OCI-LY3 (cell line): ENCODE measurements around the gene TSC22D3.

ENCODE experiments used
- H2AFZ ChIP-seq: fragments of 200-600, 300-600 bp; shearing (Covaris generic); 2 replicates; pipeline ENCODE4 v1.6.0; 2014; ENCODE audit warnings: antibody characterized with exemption, low read depth, low read length
- H3K27ac ChIP-seq: fragments of 200-600, 300-600 bp; sonication (generic); 2 replicates; pipeline ENCODE4 v1.5.1; 2014; ENCODE audit warnings: mild to moderate bottlenecking, low read length, moderate library complexity, mixed read lengths
- H3K27me3 ChIP-seq: fragments of 200-600, 300-600 bp; sonication (generic); 2 replicates; pipeline ENCODE4 v1.6.1; 2014; ENCODE audit warnings: low read depth, low read length, mixed read lengths
- H3K36me3 ChIP-seq: fragments of 200-600, 300-600 bp; sonication (generic); replicated peaks from 2 replicates; pipeline ENCODE3; 2014; ENCODE audit warnings: low read depth, low read length, mixed read lengths
- H3K4me1 ChIP-seq: fragments of 300-600, 200-600 bp; sonication (generic); 2 replicates; pipeline ENCODE4 v1.6.1; 2014; ENCODE audit warnings: low read length, mixed read lengths
- H3K4me2 ChIP-seq: fragments of 200-600, 300-600 bp; sonication (generic); 2 replicates; pipeline ENCODE4 v1.6.1; 2014; ENCODE audit warnings: low read length, mixed read lengths
- H3K4me3 ChIP-seq: fragments of 300-600, 200-600 bp; sonication (generic); 2 replicates; pipeline ENCODE4 v1.5.1; 2014; ENCODE audit warnings: antibody characterized with exemption, mild to moderate bottlenecking, low read length, moderate library complexity
- H3K79me2 ChIP-seq: fragments of 300-600, 200-600 bp; shearing (Covaris generic); 2 replicates; pipeline ENCODE4 v1.6.1; 2014; ENCODE audit warnings: mild to moderate bottlenecking, low read length, mixed read lengths
- H3K9ac ChIP-seq: fragments of 300-600, 200-600 bp; shearing (Covaris generic); 2 replicates; pipeline ENCODE4 v1.6.0; 2014; ENCODE audit warnings: mild to moderate bottlenecking, low read length, moderate library complexity
- H3K9me3 ChIP-seq: fragments of 200-600, 300-600 bp; shearing (Covaris generic); 2 replicates; pipeline ENCODE4 v1.6.1; 2014; ENCODE audit warnings: low read length, mixed read lengths; ENCODE audit not compliant: insufficient read depth
- H4K20me1 ChIP-seq: fragments of 200-600, 300-600 bp; sonication (generic); 2 replicates; pipeline ENCODE4 v1.6.1; 2016; ENCODE audit warnings: low read length, mixed read lengths; ENCODE audit not compliant: insufficient read depth
- EZH2phosphoT487 ChIP-seq: fragments of 200-600 bp; shearing (Covaris generic); IDR thresholded peaks from 2 replicates; pipeline ENCODE4 v1.6.1; 2018; ENCODE audit warnings: antibody characterized with exemption, mixed run types, low read depth
- TF ChIP-seq, protein P1 (sequence below): fragments of 200-600, 300-600 bp; sonication (generic); IDR thresholded peaks from 2 replicates; pipeline ENCODE4 v1.5.1; 2014; ENCODE audit warnings: antibody characterized with exemption, low read length, low read depth

Gene TSC22D3

DNA sequence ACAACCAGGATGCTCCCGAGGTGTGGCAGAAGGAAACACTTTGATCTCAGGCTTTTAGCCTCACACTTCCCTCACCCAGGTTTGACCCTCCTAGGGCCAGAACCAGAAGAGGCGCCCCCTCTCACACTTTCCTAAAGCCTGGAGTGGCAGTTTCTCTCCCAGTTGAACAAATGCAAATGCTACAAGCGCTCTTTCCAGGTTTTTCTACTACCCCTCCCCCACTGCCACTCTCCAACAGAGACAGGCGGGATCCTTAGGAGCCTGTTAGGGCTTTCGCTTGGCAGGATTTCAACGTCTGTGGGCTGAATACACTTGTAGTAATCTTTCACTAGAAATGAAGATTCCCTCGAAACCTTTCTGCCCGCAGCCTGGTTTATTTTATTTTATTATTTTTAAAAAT, 2.4 kb downstream of the TSC22D3 start:
- no peak overlapping the region for H3K9ac ChIP-seq
- H2AFZ ChIP-seq: no peak overlapping the region
- H3K4me3 ChIP-seq: no peak overlapping the region
- H4K20me1 ChIP-seq: no peaks in the 10 kb centered on the region
- no peaks in the 10 kb centered on the region for H3K79me2 ChIP-seq
- H3K27ac ChIP-seq: no peak overlapping the region
- H3K36me3 ChIP-seq: no peaks in the 10 kb centered on the region
- no peaks in the 10 kb centered on the region for H3K9me3 ChIP-seq
- peaks cover 4% of the 10 kb centered on the region for H3K4me1 ChIP-seq
- H3K27me3 ChIP-seq: no peaks in the 10 kb centered on the region
- H3K4me2 ChIP-seq: no peak overlapping the region
- no peak for TF ChIP-seq EZH2phosphoT487
- TF ChIP-seq, protein P1, sequence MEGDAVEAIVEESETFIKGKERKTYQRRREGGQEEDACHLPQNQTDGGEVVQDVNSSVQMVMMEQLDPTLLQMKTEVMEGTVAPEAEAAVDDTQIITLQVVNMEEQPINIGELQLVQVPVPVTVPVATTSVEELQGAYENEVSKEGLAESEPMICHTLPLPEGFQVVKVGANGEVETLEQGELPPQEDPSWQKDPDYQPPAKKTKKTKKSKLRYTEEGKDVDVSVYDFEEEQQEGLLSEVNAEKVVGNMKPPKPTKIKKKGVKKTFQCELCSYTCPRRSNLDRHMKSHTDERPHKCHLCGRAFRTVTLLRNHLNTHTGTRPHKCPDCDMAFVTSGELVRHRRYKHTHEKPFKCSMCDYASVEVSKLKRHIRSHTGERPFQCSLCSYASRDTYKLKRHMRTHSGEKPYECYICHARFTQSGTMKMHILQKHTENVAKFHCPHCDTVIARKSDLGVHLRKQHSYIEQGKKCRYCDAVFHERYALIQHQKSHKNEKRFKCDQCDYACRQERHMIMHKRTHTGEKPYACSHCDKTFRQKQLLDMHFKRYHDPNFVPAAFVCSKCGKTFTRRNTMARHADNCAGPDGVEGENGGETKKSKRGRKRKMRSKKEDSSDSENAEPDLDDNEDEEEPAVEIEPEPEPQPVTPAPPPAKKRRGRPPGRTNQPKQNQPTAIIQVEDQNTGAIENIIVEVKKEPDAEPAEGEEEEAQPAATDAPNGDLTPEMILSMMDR: no peak

DNA sequence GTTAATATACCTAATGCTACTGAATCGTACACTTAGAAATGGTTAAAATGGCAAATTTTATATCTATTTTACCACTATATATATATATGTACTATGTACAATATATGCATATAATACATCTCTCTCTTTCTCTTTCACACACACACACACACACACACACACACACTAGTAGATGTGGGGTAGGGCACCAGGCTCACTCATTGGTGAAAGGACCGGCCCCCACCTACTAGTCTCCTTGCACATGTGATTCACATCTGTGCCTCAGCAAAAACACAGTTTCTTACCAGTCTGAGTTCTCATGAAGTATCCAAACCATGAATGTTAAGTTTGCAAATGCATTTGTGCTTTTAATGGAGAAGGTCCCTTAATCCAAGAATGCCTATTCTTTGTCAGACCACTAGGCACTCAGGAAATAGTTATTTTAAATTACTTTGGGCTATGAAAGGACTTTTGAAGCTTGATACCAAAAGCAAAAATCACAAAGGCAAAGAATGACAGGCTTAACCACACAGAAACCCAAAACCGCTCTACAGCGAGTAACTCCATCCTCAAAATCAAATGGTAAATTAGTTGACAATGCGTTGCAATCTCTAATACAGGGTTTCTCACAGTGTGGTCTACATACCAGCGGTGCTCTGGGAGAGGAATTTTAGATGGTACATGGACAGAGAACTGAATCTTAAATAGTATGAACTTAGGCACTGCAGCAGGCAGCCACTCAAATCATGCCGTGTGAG, 5.8 kb downstream of the TSC22D3 start:
- H3K9ac ChIP-seq: no peak overlapping the region
- H3K79me2 ChIP-seq: no peaks in the 10 kb centered on the region
- H3K4me1 ChIP-seq: peaks cover 7% of the 10 kb centered on the region; the same call in 1 of the 2 replicates
- no peak overlapping the region for H3K4me2 ChIP-seq
- no peak overlapping the region for H2AFZ ChIP-seq
- H3K36me3 ChIP-seq: no peaks in the 10 kb centered on the region
- no peak overlapping the region for H3K4me3 ChIP-seq
- H3K9me3 ChIP-seq: no peaks in the 10 kb centered on the region
- H3K27ac ChIP-seq: no peak overlapping the region
- no peaks in the 10 kb centered on the region for H4K20me1 ChIP-seq
- TF ChIP-seq EZH2phosphoT487: no peak
- TF ChIP-seq, protein P1: no peak
- no peaks in the 10 kb centered on the region for H3K27me3 ChIP-seq

DNA sequence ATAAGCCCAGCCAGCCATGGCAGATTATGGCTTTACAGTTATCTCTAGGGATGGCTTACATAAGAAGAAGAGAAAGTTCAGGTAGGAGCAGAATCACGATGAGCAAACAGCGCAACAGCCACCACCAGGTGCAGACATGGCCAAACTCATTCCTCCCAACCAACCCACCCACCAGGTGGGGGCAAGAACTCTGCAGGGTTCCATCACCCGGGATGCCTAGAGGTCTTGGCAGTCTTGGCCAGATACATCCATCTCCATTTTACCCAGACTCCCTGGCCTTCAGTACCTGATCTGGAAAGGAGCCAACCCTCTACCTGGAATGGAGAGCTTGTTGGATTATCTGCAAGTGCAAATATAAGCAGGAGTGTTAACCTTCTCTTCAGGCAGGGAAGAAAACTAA, 7.5 kb downstream of the TSC22D3 start:
- H3K79me2 ChIP-seq: no peaks in the 10 kb centered on the region
- no peaks in the 10 kb centered on the region for H3K27me3 ChIP-seq
- H3K9me3 ChIP-seq: no peaks in the 10 kb centered on the region
- H3K36me3 ChIP-seq: no peaks in the 10 kb centered on the region
- no peak overlapping the region for H3K4me2 ChIP-seq
- TF ChIP-seq, protein P1: no peak
- no peak for TF ChIP-seq EZH2phosphoT487
- peaks cover 7% of the 10 kb centered on the region; the same call in 1 of the 2 replicates for H3K4me1 ChIP-seq
- H2AFZ ChIP-seq: no peak overlapping the region
- H4K20me1 ChIP-seq: no peaks in the 10 kb centered on the region
- no peak overlapping the region for H3K27ac ChIP-seq
- no peak overlapping the region for H3K9ac ChIP-seq
- no peak overlapping the region for H3K4me3 ChIP-seq

DNA sequence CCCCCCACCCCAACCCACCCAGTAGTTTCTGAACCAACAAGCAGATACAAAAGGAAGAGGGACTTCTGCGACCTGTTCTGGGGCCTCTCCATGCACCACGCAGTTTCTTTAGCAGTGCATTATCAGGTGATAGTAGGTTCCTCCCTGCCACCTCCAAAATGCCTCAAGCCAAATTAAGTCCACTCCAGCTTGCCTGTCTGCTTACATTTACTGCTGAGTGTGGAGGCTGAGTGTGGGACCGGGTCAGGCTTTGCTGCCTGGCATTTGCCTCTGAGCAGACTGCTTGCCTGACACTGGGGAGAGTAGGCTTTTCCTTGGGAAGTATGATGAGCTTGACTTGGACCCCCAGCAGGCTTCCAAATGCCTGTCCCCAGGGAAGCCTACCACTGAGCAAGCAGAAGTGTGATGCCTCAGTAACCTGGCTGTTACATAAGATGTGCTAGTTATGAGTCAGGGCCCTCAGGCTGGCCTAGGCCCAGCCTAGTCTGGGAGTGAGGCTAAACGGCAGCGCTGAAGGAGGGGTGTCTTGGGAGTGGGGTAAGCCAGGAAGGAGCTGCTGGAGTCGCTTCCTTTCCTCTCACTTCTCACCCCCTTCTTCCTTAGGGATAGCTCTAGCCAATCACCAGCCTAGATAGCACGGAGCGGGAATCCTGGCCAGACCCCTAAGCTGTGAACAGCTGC, 9.0 kb downstream of the TSC22D3 start:
- H3K9me3 ChIP-seq: no peaks in the 10 kb centered on the region
- H3K79me2 ChIP-seq: no peaks in the 10 kb centered on the region
- H3K27ac ChIP-seq: no peak overlapping the region
- H3K36me3 ChIP-seq: no peaks in the 10 kb centered on the region
- H2AFZ ChIP-seq: no peak overlapping the region
- peaks cover 7% of the 10 kb centered on the region; the same call in 1 of the 2 replicates for H3K4me1 ChIP-seq
- no peak for TF ChIP-seq EZH2phosphoT487
- TF ChIP-seq, protein P1: no peak
- H3K27me3 ChIP-seq: no peaks in the 10 kb centered on the region
- no peak overlapping the region for H3K4me3 ChIP-seq
- H3K9ac ChIP-seq: no peak overlapping the region
- no peak overlapping the region for H3K4me2 ChIP-seq
- H4K20me1 ChIP-seq: no peaks in the 10 kb centered on the region
